GM19043 (cell line): ENCODE results near the gene OR52E2.
"Not testable (repeated sequence)": the region's sequence is repeated elsewhere in the genome, so short reads cannot be mapped to it uniquely, and the experiment has no call there.

Experiments
- ATAC-seq: cut with Tn5 transposase; IDR thresholded peaks from one replicate; pipeline ENCODE4 v1.9.1; 2021; ENCODE audit warnings: low read depth; ENCODE audit not compliant: unreplicated experiment

OR52E2 gene

DNA sequence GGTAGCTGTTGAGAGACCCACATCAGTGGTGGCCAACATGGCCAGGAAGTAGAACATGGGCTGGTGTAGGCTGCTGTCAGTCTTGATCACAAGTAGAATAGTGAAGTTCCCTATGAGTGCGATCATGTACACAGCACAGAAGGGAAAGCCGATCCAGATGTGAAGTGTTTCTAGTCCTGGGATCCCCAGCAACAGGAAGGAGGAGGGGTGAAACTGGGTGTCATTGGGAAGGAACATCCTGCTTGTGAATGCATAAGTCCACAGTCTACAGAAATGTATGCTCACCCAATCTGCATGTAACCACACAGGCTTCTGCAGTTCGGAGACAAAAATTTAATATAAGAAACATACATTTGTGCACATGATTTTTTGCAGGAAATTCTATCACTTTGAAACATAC lies at the start of gene OR52E2:
TSS of gene OR52E2 (minus strand) at position 237 of the 400 bp plus-strand sequence. CDS start at position 237, 0 bp downstream.
- ATAC-seq: no peak

DNA sequence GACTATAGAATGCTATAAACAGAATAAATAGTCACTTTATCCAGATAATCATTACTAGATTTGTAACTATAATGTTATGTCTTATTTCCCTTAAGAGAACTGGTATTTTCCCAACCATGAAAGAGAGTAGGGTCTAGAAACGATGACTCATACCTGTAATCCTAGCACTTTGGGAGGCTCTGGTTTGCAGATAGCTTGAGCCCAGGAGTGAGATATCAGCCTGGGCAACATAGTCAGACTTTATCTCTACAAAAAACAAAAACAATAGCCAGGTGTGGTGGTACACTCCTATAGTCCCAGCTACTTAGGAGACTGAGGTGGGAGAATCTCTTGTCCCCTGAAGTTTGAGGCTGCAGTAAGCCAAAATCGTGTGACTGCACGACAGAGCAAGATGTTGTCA lies 47.9 kb upstream of the OR52E2 start:
- ATAC-seq: no peak

DNA sequence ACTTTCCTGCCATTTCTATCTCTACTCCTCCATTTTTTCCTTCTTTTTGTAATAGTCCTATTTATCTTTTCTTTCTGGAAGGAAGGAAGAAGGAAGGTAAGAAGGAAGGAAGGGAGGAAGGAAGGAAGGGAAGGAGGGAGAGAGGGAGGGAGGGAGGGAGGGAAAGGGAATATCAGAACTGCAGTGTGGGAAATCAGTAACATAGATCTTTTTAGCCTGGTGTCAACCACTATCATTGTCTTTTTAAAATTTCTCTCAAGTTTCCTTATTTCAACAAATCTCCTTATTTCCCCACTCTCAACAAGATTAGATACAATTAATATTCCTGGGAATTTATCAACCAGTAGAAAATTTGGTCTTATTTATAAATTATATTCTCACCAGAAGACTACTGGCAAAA lies 43.6 kb upstream of the OR52E2 start:
- no peak for ATAC-seq

DNA sequence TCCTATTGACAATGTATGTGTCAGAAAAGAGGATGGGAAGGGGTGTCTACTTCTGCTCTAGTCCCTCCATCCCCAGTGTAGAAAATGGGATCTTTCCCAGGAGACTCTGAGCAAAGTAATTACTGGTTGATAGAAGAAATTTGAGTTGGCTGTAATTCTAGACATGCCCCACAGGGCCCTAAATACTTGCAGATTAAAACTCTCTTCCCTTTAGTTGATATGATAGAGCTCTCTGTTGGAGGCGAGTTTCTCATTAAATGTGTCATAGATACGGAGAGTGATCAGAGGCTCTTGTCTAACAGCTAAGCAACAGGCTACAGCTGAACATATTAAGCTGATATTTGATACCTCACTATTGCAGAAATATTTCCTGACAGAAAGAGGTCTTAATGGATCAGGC lies 42.8 kb upstream of the OR52E2 start:
- ATAC-seq: no peak

DNA sequence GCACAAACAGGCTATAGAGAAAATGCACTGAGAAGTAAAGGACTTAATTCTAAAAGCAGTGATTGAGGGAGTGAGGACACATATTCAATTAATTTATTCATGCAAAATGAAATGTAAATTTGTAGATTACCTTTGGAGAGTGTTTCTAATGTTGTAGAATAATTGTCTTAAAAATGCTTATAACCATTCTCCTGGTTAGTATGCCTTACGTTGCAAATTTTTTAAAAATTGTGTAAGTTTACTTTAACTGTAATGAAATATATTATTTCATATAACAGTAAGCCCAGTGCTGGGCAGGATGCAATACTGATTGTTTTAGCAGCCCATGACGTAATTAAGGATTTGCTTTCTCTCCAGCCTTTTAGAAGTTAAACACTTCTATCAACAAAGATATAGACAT lies 36.6 kb upstream of the OR52E2 start:
- no peak for ATAC-seq

DNA sequence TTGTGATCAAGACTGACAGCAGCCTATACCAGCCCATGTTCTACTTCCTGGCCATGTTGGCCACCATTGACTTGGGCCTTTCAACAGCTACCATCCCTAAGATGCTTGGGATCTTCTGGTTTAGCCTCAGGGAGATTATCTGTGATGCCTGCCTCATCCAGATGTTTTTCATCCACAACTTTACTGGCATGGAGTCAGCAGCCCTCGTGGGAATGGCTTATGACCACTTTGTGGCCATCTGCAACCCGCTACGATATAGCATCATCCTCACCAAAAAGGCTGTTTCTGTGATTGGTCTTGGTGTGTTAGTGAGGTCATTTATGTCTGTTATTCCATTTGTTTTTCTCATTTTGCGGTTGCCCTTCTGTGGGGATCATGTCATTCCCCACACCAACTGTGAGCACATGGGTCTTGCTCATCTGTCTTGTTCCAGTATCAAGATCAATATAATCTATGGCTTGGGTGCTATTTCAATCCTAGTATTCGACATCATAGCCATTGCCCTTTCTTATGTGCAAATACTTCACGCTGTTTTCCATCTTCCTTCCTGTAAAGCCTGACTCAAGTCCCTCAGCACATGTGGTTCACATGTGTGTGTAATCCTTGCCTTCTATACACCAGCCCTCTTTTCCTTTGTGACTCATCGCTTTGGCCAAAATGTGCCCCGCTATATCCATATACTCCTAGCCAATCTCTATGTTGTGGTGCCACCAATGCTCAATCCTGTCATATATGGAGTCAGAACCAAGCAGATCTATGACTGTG lies 33.6 kb upstream of the OR52E2 start:
- ATAC-seq: no peak

DNA sequence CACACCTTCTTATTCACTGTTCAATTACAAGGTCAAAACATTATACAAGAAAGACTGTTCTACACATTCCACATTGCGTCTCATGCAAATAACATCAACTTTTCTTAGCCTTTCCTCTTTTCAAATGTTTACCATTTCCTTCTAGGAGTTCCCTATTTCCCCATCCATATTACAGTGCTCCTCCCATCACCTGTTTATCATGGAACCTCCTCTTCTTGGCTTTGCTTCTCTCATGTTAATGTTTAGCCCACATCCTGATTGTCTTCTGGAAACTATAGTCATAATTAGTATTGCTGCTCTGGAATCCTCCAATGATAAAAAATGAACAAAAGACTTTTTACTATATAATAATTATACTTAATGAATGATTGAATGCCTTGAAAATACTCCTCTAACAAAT lies 31.2 kb upstream of the OR52E2 start:
- ATAC-seq: no peak

DNA sequence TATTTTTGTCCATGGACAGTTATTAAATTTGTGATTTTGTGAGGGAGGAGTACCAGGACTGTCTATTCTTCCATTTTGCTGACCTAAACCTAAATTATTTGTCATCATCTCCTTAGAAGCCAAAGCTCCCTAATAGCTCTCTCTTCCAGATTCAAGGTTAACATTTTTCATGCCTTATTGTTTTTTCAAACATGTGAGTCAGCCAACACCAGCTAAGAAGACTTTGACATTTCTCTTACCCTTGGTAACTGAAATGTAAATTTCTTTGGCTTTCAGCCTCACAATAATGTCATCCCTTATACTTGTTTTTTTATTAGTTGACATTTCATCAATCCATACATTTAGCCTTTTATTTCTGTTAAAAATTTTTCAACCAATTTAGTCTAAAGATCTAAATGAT lies 29.1 kb upstream of the OR52E2 start:
- ATAC-seq: no peak

DNA sequence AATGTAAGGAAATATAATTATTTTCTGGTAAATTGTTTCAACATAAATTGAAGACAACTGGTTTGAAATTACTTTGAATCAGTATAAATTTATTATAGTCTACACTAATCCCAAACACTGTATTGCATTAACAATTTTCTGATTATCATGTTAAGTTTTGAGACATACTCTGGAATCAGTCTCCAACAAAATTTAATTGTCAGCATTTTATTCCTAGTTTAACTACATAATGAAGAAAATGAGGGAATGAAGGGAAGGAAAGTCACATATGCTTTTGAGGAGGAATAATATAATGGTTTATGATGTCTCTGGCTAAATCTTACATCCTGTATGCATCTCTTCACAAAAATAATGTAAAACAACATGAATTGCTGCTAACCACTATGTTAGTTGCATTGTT lies 24.2 kb upstream of the OR52E2 start:
- ATAC-seq: no peak

DNA sequence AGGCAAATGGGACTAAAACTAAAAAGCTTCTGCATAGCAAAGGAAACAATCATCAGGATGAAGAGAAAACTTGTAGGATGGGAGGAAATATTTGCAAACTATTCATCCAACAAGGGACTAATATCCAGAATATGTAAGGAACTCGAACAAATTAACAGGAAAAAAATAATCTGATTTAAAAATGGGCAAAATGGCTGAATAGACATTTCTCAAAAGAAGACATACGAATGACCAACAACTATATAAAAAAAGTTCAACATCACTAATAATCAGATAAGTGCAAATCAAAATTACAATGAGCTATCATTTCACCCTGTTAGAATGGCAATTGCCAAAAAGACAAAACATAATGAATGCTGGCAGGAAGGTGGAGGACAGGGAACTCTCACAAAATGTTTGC lies 22.0 kb upstream of the OR52E2 start:
- ATAC-seq: no peak

DNA sequence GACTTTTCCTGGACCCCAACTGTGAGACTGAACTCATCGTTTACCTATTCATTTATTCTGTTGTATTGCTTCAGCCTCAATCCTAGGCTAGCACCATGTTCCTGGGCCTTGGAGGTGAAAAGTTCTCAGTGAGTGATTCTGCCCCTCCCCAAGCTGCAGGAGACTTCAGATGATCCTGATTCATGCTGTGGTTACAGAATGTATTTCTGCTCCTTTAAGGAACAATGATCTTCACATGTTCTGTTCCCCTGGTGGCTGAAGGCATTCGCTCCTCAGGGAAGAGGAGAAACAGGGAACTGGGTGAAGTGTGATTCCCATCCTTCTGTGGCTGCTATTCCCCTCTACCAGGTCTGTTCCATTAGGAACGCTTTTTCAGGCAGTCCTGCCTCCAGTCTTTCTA lies 12.4 kb upstream of the OR52E2 start:
- no peak for ATAC-seq

DNA sequence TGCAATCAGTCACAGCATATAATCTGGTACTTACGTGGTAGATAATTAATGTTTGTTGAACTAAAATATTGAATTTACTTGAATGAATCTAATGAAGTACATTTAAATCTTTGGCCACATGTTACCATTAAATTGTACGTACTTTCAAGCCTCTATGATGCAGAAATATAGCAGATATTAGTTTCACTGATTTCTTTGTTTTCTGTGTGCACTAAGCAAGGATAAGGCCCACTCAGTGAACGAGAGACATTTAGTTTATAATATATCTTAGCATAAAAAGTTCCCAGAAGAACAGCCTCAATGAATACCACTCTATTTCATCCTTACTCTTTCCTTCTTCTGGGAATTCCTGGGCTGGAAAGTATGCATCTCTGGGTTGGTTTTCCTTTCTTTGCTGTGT lies 9.8 kb upstream of the OR52E2 start, which contains the start of gene OR52E1:
TSS of gene OR52E1 (plus strand) at position 301 of the 400 bp plus-strand sequence.
- ATAC-seq: no peak

DNA sequence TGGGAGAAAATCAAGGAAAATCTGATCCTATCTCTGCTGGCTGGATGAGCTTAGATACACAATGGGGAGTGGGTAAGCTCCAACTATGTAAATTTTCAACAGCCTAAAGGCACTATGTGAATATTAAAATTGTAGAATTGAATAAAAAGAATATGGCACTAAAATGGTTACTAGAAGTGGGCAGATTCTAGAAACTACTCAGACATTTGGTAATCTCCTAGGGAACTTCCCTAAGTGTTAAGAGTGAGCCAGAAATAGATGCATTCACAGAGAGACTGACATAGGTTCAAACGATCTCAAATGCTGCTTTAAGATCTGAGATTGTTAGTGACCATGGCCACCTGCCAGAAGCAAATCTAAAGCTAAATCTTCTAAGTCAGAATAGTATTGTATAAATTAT lies 5.6 kb upstream of the OR52E2 start:
- no peak for ATAC-seq

DNA sequence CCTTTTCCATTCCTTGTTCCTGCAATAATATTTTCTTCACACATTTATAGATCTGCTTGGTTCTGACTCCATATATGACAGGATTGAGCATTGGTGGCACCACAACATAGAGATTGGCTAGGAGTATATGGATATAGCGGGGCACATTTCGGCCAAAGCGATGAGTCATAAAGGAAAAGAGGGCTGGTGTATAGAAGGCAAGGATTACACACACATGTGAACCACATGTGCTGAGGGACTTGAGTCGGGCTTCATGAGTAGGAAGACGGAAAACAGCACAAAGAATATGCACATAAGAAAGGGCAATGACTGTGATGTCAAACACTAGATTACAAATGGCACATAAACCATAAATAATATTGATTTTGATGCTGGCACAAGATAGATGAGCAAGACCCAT lies 748 bp downstream of the OR52E2 start:
- not testable (repeated sequence) for ATAC-seq

DNA sequence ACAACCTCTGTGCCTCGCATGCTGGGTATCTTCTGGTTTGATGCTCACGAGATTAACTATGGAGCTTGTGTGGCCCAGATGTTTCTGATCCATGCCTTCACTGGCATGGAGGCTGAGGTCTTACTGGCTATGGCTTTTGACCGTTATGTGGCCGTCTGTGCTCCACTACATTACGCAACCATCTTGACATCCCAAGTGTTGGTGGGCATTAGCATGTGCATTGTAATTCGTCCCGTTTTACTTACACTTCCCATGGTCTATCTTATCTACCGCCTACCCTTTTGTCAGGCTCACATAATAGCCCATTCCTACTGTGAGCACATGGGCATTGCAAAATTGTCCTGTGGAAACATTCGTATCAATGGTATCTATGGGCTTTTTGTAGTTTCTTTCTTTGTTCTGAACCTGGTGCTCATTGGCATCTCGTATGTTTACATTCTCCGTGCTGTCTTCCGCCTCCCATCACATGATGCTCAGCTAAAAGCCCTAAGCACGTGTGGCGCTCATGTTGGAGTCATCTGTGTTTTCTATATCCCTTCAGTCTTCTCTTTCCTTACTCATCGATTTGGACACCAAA lies 12.6 kb downstream of the OR52E2 start:
- ATAC-seq: no peak

DNA sequence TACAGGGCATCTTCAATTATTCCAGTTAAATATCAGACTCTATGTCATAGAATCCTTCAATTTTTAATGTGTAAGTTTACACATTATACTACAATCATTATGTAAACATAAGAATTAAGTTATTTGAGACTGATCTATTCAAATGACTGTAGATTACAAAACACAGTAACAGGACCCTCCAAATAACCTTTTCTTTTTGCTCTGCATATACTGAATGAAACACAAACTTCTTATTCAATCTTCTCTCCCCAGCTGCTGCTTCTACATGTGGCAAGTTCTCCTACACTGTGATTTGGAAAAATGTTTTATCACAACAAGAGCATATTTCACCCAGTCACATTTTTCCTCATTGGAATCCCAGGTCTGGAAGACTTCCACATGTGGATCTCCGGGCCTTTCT lies 13.2 kb downstream of the OR52E2 start, which contains the start of gene OR52J3:
TSS of gene OR52J3 (plus strand) at position 301 of the 400 bp plus-strand sequence. CDS start at position 301, 0 bp downstream.
- no peak for ATAC-seq

DNA sequence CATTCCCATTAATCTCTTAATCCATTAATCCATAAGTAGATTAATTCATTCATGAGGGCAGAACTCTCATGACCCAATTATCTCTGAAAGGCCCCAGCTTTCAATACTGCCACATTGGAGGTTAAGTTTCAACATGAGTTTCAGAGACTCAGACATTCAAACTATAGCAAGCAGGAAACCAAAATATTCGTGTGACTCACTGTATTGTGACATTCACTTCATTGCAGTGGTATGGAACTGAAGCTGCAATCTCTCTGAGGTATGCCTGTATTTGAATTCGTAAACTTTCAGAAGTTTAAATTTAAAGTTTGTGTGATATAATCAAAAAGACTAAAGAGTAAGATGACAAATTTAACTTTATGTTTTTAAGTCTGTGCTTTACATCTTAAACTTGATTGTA lies 16.0 kb downstream of the OR52E2 start:
- ATAC-seq: no peak

DNA sequence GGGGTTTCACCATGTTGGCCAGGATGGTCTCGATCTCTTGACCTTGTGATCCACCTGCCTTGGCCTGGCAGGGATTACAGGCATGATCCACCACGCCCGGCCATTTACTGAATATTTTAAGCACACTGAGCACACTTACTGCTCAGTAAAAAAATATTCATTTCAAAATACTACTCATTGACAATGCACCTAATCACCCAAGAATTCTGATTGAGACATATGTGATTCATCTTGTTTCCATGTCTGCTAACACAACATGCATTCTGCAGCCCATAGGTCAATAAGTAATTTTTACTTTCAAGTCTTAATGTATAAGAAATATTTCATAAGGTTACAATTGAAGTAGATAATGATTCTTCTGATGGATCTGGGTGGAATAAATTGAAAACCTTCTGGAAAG lies 17.3 kb downstream of the OR52E2 start:
- no peak for ATAC-seq

DNA sequence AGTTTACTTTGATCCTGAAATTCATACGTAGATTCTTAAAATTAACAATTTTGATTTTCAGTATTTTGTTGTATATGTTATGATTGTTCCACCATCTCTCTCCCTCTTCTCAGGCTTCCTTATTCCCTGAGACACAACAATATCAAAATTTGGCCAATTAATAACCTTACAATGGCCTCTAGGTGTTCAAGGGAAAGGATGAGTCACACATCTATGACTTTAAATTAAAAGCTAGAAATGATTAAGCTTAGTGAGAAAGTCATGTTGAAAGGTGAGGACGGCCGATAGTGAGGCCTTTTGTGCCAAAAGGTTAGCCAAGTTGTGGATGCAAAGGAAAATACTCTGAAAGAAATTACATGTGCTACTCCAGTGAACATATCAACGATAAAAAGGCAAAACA lies 18.6 kb downstream of the OR52E2 start:
- ATAC-seq: no peak

DNA sequence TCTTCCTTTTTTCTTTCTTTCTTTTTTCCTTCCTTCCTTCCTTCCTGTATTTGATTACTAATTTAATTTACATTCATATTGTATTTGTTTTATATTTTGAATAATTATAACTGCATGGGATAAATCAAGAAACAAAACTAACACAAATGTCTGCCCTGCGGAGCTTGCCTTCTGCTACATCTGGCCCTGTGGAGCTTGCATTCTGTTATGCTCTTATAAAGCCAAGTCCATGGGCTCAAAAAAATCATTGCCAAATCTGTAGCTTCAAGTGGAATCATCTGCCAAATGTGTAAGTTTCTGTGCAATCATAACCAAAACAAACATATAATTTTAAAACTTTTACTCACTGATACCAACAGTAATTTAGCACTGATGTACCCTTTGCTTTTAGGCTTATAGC lies 21.1 kb downstream of the OR52E2 start:
- no peak for ATAC-seq

DNA sequence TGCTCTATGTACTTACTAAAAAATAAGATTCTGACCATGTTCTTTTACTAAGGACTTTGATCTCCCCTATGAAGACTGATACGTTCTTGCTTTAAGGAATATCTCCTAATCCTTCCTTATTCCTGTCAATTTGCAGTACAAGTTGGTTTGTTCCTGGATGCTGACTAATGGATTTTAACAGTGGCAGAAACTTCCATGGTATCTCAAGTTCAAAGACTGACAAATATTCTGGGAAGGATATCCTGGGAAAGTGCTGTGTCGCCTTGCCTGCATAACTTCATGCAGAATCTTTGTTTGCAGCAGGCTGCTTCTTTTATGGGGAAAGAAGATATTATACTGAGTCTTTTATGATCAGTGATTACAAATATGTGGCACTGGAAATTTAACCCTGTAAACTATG lies 21.5 kb downstream of the OR52E2 start:
- ATAC-seq: no peak

DNA sequence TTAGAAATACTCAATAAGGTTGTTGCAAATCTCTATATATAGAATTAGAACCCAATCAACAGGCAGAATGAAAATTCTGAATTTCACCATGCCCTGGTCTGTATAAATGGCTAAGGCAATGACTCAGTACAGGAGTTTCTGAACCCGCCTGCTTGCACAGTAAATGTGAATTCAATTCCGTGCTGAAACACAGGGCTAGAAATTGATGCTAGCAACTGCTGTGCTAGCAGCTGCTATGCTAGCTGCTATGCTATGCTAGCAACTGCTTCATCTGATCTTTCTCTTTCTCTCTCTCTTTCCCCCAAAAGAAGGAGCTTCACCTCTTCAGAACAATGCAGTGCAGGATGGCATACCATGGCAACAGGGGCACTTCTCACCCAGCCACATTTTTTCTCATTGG lies 22.8 kb downstream of the OR52E2 start:
- ATAC-seq: no peak
